Liver (tissue), 3 donors: Measurements from ENCODE around the gene DNAH8.

Experiments
- EGR1 ChIP-seq, 2 donors: IDR thresholded peaks; 2 replicates each; pipeline ENCODE4 v1.6.1; 2016 to 2018; ENCODE audit warnings: antibody characterized with exemption in 2 of 2, low read depth in 2 of 2
- GABPA ChIP-seq, 2 donors: IDR thresholded peaks in 1 of 2; conservative IDR thresholded peaks in 1 of 2; 2 replicates each; pipeline ENCODE4 v1.6.1; 2016; ENCODE audit warnings: antibody characterized with exemption in 2 of 2, mild to moderate bottlenecking in 1 of 2, moderate library complexity in 1 of 2
- HNF4A ChIP-seq, 2 donors: conservative IDR thresholded peaks; 2 replicates each; pipeline ENCODE4 v1.6.1; 2016; ENCODE audit warnings: antibody characterized with exemption in 2 of 2, mild to moderate bottlenecking in 2 of 2
- HNF4G ChIP-seq: IDR thresholded peaks from 2 replicates; pipeline ENCODE4 v1.6.1; 2016; ENCODE audit warnings: antibody characterized with exemption
- JUND ChIP-seq, 2 donors: IDR thresholded peaks; 2 replicates each; pipeline ENCODE4 v1.6.1; 2016; ENCODE audit warnings: antibody characterized with exemption in 2 of 2
- RAD21 ChIP-seq, 2 donors: IDR thresholded peaks; 2 replicates each; pipeline ENCODE4 v1.6.1; 2016; ENCODE audit warnings: antibody characterized with exemption in 2 of 2, mild to moderate bottlenecking in 2 of 2
- REST ChIP-seq: IDR thresholded peaks from 2 replicates; pipeline ENCODE4 v1.6.1; 2016; ENCODE audit warnings: antibody characterized with exemption, mild to moderate bottlenecking
- SP1 ChIP-seq: IDR thresholded peaks from 2 replicates; pipeline ENCODE4 v1.6.1; 2018; ENCODE audit warnings: antibody characterized with exemption, mild to moderate bottlenecking
- YY1 ChIP-seq: IDR thresholded peaks from 2 replicates; pipeline ENCODE4 v1.6.1; 2016; ENCODE audit warnings: antibody characterized with exemption, mild to moderate bottlenecking
- ZBTB33 ChIP-seq: IDR thresholded peaks from 2 replicates; pipeline ENCODE4 v1.6.1; 2016; ENCODE audit warnings: antibody characterized with exemption
- TF ChIP-seq, protein P1 (sequence below): fragments of 150-350 bp; IDR thresholded peaks from 2 replicates; pipeline ENCODE4 v1.5.1; 2017; ENCODE audit warnings: improper control_type of control experiment, low read depth, low read length; ENCODE audit not compliant: missing input control
- TF ChIP-seq, protein P2 (sequence below): IDR thresholded peaks from 2 replicates; pipeline ENCODE4 v1.6.1; 2016; ENCODE audit warnings: antibody characterized with exemption
- donor health status: healthy.
- donor health status: healthy.

GRCh38 chr6:39047434-39048327, 332.6 kb downstream of the DNAH8 start:
- TF ChIP-seq, protein P1, sequence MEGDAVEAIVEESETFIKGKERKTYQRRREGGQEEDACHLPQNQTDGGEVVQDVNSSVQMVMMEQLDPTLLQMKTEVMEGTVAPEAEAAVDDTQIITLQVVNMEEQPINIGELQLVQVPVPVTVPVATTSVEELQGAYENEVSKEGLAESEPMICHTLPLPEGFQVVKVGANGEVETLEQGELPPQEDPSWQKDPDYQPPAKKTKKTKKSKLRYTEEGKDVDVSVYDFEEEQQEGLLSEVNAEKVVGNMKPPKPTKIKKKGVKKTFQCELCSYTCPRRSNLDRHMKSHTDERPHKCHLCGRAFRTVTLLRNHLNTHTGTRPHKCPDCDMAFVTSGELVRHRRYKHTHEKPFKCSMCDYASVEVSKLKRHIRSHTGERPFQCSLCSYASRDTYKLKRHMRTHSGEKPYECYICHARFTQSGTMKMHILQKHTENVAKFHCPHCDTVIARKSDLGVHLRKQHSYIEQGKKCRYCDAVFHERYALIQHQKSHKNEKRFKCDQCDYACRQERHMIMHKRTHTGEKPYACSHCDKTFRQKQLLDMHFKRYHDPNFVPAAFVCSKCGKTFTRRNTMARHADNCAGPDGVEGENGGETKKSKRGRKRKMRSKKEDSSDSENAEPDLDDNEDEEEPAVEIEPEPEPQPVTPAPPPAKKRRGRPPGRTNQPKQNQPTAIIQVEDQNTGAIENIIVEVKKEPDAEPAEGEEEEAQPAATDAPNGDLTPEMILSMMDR: no peak
- no peak for TF ChIP-seq HNF4G
- TF ChIP-seq EGR1 (IDR thresholded peaks at IDR 0.05; ENCODE audit: low read depth in 2 of 2): no peak
- TF ChIP-seq HNF4A (conservative IDR thresholded peaks at IDR 0.05): no peak
- TF ChIP-seq YY1: no peak
- TF ChIP-seq SP1: no peak
- TF ChIP-seq RAD21 (IDR thresholded peaks at IDR 0.05): no peak
- TF ChIP-seq REST: no peak
- TF ChIP-seq JUND (IDR thresholded peaks at IDR 0.05): no peak
- TF ChIP-seq ZBTB33: no peak
- TF ChIP-seq, protein P2, sequence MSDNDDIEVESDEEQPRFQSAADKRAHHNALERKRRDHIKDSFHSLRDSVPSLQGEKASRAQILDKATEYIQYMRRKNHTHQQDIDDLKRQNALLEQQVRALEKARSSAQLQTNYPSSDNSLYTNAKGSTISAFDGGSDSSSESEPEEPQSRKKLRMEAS: no peak
- TF ChIP-seq GABPA (IDR thresholded peaks at IDR 0.05 in 1 of 2, conservative IDR thresholded peaks at IDR 0.05 in 1 of 2): no peak
